SK-N-SH (cell line): ENCODE results near the gene CILP. TPM values are rescaled to one million over a fixed set of nuclear protein-coding genes. Genes with fewer than 3 reads are reported as not detected.

Source experiments
- CTCF ChIA-PET: fragments of 300-600, 350-600 bp; formaldehyde crosslinking; extraction: SDS; loops from one replicate; lab custom pipeline; 2021; lab: Yijun Ruan, JAX
- POLR2A ChIA-PET: fragments of 350-600 bp; sonication (Branson Sonifier 250); formaldehyde crosslinking; extraction: SDS; loops from one replicate; lab custom pipeline; 2020; ENCODE audit warnings: antibody characterized with exemption, inconsistent platforms; lab: Yijun Ruan, JAX
- DNase-seq: peaks from one replicate; pipeline ENCODE4 v3.0.0; 2012
- H2AFZ ChIP-seq: fragments of 200-600 bp; sonication (generic); 2 replicates; pipeline ENCODE4 v1.8.1; 2016; ENCODE audit warnings: antibody characterized with exemption, mild to moderate bottlenecking, low read depth
- H3F3A ChIP-seq: fragments of 200-600 bp; sonication (generic); replicated peaks from 2 replicates; pipeline ENCODE3; 2016; ENCODE audit warnings: antibody characterized with exemption, mild to moderate bottlenecking; ENCODE audit not compliant: insufficient read depth
- H3K27ac ChIP-seq, 2 experiments: fragments of 200-500 bp in 1 of 2; fragments of 200-600 bp in 1 of 2; sonication (Bioruptor generic) in 1 of 2; sonication (generic), shearing (Covaris generic) in 1 of 2; 2 replicates each; pipeline versions ENCODE4 v1.5.1 to v1.6.1; 2014 to 2016; ENCODE audit warnings: low read depth in 2 of 2, inconsistent platforms in 1 of 2, low read length in 1 of 2, mild to moderate bottlenecking in 1 of 2, mixed read lengths in 1 of 2
- H3K27me3 ChIP-seq: fragments of 200-600 bp; sonication (generic), shearing (Covaris generic); 2 replicates; pipeline ENCODE4 v1.6.1; 2016; ENCODE audit warnings: mixed run types; ENCODE audit not compliant: insufficient read depth
- H3K36me3 ChIP-seq, 2 experiments: fragments of 200-500 bp in 1 of 2; fragments of 200-600 bp in 1 of 2; sonication (Bioruptor generic) in 1 of 2; sonication (generic) in 1 of 2; replicated peaks in 1 of 2; 2 replicates each; pipeline versions ENCODE3 to v1.5.1; 2014 to 2016; ENCODE audit warnings: low read length in 1 of 2, mild to moderate bottlenecking in 1 of 2; ENCODE audit not compliant: insufficient read depth in 2 of 2, control insufficient read depth in 1 of 2
- H3K4me1 ChIP-seq, 2 experiments: fragments of 200-500 bp in 1 of 2; fragments of 200-600 bp in 1 of 2; sonication (Bioruptor generic) in 1 of 2; sonication (generic), shearing (Covaris generic) in 1 of 2; 2 replicates each; pipeline versions ENCODE4 v1.5.1 to v1.6.1; 2014 to 2016; ENCODE audit warnings: low read depth in 1 of 2, low read length in 1 of 2, mixed run types in 1 of 2; ENCODE audit not compliant: insufficient read depth in 2 of 2, control insufficient read depth in 1 of 2
- H3K4me2 ChIP-seq: fragments of 200-600 bp; sonication (generic), shearing (Covaris generic); 2 replicates; pipeline ENCODE4 v1.6.1; 2017; ENCODE audit warnings: mixed run types
- H3K4me3 ChIP-seq, 2 experiments: fragments of 200-500 bp in 1 of 2; fragments of 200-600 bp in 1 of 2; sonication (Bioruptor generic) in 1 of 2; sonication (generic), shearing (Covaris generic) in 1 of 2; 2 replicates each; pipeline versions ENCODE4 v1.5.1 to v1.8.1; 2014 to 2016; ENCODE audit warnings: low read depth in 2 of 2, inconsistent platforms in 1 of 2, low read length in 1 of 2, mild to moderate bottlenecking in 1 of 2, mixed read lengths in 1 of 2, moderate library complexity in 1 of 2
- H3K79me2 ChIP-seq: fragments of 200-600 bp; sonication (generic); 2 replicates; pipeline ENCODE4 v1.8.1; 2017; ENCODE audit warnings: mild to moderate bottlenecking; ENCODE audit not compliant: insufficient read depth
- H3K9ac ChIP-seq: fragments of 200-600 bp; sonication (generic); 2 replicates; pipeline ENCODE4 v1.6.1; 2017; ENCODE audit warnings: mixed run types
- H3K9me2 ChIP-seq: fragments of 200-600 bp; sonication (generic); 2 replicates; pipeline ENCODE4 v1.6.1; 2017; ENCODE audit warnings: mixed run types
- H3K9me3 ChIP-seq: fragments of 200-600 bp; sonication (generic); 2 replicates; pipeline ENCODE4 v1.6.1; 2017; ENCODE audit warnings: mixed run types, mild to moderate bottlenecking, moderate library complexity
- H4K20me1 ChIP-seq: fragments of 200-600 bp; sonication (generic); 2 replicates; pipeline ENCODE4 v1.6.1; 2017; ENCODE audit warnings: mild to moderate bottlenecking, mixed run types; ENCODE audit not compliant: insufficient read depth
- CHD2 ChIP-seq: fragments of 150-350 bp; IDR thresholded peaks from 2 replicates; pipeline ENCODE4 v1.6.1; 2018; ENCODE audit warnings: low read length; ENCODE audit not compliant: partially characterized antibody
- EP300 ChIP-seq, 2 experiments: IDR thresholded peaks; 2 replicates each; pipeline versions ENCODE4 v1.4.0 to v1.6.1; 2012; ENCODE audit warnings: borderline replicate concordance in 1 of 2, low read depth in 1 of 2, low read length in 1 of 2
- FOSL2 ChIP-seq: IDR thresholded peaks from 2 replicates; pipeline ENCODE4 v1.4.0; 2012; ENCODE audit warnings: low read depth, mild to moderate bottlenecking, moderate library complexity, borderline replicate concordance
- MAX ChIP-seq: IDR thresholded peaks from 2 replicates; pipeline ENCODE4 v1.4.0; 2012; ENCODE audit warnings: low read depth
- MEF2A ChIP-seq: IDR thresholded peaks from 2 replicates; pipeline ENCODE4 v1.4.0; 2012; ENCODE audit warnings: low read depth, borderline replicate concordance
- NFIC ChIP-seq: IDR thresholded peaks from 2 replicates; pipeline ENCODE4 v1.4.0; 2012; ENCODE audit warnings: borderline replicate concordance
- RCOR1 ChIP-seq: fragments of 150-350 bp; IDR thresholded peaks from 2 replicates; pipeline ENCODE4 v1.6.1; 2017; ENCODE audit warnings: antibody characterized with exemption, low read length
- REST ChIP-seq: IDR thresholded peaks from 2 replicates; pipeline ENCODE4 v1.6.1; 2012; ENCODE audit warnings: mild to moderate bottlenecking, low read depth, low read length, moderate library complexity
- RFX5 ChIP-seq: IDR thresholded peaks from 2 replicates; pipeline ENCODE4 v1.6.1; 2012; ENCODE audit warnings: mild to moderate bottlenecking, improper control_type of control experiment, low read length
- SIN3A ChIP-seq: IDR thresholded peaks from 2 replicates; pipeline ENCODE4 v1.6.1; 2012; ENCODE audit warnings: low read depth, mild to moderate bottlenecking, low read length, moderate library complexity, borderline replicate concordance
- SMC3 ChIP-seq: IDR thresholded peaks from 2 replicates; pipeline ENCODE4 v1.6.1; 2012; ENCODE audit warnings: low read depth, low read length, improper control_type of control experiment
- TCF12 ChIP-seq: IDR thresholded peaks from 2 replicates; pipeline ENCODE4 v1.4.0; 2012
- USF1 ChIP-seq: IDR thresholded peaks from 2 replicates; pipeline ENCODE4 v1.4.0; 2012; ENCODE audit warnings: low read depth, borderline replicate concordance
- WGBS: methylation state at CpG from one replicate; pipeline ENCODE4 v1.1.6; 2017; ENCODE audit warnings: low lambda C conversion rate; 5-methylcytosine and 5-hydroxymethylcytosine counted together
- polyA plus RNA-seq, 3 experiments: library from polyadenylated mRNA; depleted of rRNA; stranded (reverse); fragments of >200 nt; gene quantifications; 2 replicates each; pipeline ENCODE4 v1.2.3, GENCODE V29; 2012
- TF ChIP-seq, protein P1 (sequence below): fragments of 200-600 bp; sonication (generic); IDR thresholded peaks from 2 replicates; pipeline ENCODE4 v1.6.1; 2017; ENCODE audit warnings: antibody characterized with exemption, mild to moderate bottlenecking, moderate library complexity
- TF ChIP-seq, protein P2 (sequence below): IDR thresholded peaks from 2 replicates; pipeline ENCODE4; 2012

CILP gene
- polyA plus RNA-seq, 1 of the 3 experiments (the other 2 are of a cell fraction), result 0.03 TPM

GRCh38 chr15:65217526-65218482 lies 6.5 kb upstream of the CILP start:
- Histone ChIP-seq H3F3A (no peaks in the 10 kb centered on the region), H2AFZ (no peak overlapping the region), H3K9ac (no peak overlapping the region), H4K20me1 (no peaks in the 10 kb centered on the region), H3K9me3 (no peaks in the 10 kb centered on the region), H3K4me3 (no peak overlapping the region), H3K4me1 (no peaks in the 10 kb centered on the region), H3K9me2 (no peaks in the 10 kb centered on the region), H3K27me3 (no peaks in the 10 kb centered on the region), H3K36me3 (no peaks in the 10 kb centered on the region)
- POLR2A ChIA-PET, result no interaction called here
- WGBS, result 71% methylated on average over 10 of the region's 10 CpGs
- CTCF ChIA-PET, result interaction anchor here (0.5 to 2.4 kb wide), 2 partner anchors 53 to 647 kb away, joined by 3 to 8 read pairs; no protein-coding TSS in a partner anchor
- DNase-seq, result no peak
- TF ChIP-seq, protein P1, sequence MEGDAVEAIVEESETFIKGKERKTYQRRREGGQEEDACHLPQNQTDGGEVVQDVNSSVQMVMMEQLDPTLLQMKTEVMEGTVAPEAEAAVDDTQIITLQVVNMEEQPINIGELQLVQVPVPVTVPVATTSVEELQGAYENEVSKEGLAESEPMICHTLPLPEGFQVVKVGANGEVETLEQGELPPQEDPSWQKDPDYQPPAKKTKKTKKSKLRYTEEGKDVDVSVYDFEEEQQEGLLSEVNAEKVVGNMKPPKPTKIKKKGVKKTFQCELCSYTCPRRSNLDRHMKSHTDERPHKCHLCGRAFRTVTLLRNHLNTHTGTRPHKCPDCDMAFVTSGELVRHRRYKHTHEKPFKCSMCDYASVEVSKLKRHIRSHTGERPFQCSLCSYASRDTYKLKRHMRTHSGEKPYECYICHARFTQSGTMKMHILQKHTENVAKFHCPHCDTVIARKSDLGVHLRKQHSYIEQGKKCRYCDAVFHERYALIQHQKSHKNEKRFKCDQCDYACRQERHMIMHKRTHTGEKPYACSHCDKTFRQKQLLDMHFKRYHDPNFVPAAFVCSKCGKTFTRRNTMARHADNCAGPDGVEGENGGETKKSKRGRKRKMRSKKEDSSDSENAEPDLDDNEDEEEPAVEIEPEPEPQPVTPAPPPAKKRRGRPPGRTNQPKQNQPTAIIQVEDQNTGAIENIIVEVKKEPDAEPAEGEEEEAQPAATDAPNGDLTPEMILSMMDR, result no peak
- TF ChIP-seq NFIC (no peak), MEF2A (no peak), EP300 (IDR thresholded peaks at IDR 0.05; ENCODE audit: borderline replicate concordance in 1 of 2, low read depth in 1 of 2, low read length in 1 of 2) (no peak), REST (no peak), CHD2 (no peak), FOSL2 (no peak)
- TF ChIP-seq, all 33 proteins: peak for 0
- Histone ChIP-seq H3K27ac (no peak overlapping the region), H3K4me2 (no peak overlapping the region), H3K79me2 (no peaks in the 10 kb centered on the region)

DNA sequence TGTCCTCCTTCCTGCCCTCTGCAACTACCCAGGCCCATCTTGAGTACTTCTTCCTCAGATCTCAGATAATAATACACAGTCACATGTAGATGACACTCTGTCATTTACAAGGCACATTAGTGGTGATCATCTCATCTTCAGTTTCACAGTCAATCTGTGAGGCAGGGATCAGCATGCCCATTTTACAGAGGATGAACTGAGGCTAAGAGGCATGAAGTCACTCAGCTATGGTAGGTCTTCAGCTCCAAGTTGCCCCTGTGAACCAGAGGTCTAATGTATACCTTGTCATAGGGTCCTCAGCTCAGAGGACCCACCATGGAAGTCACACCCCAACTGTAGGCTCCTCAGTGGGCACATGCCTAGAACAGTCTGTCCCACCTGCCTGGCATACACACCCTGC lies 4.2 kb upstream of the CILP start:
- CTCF ChIA-PET, result interaction anchor here (0.9 to 1.0 kb wide), 2 partner anchors 29 to 82 kb away, joined by 3 to 4 read pairs; no protein-coding TSS in a partner anchor
- Histone ChIP-seq H3K4me1 (peaks cover 9 to 17% of the 10 kb centered on the region in 2 experiments; a peak in 2 of 4 replicates), H3K9me3 (no peaks in the 10 kb centered on the region), H3K79me2 (no peaks in the 10 kb centered on the region), H3F3A (no peaks in the 10 kb centered on the region), H3K36me3 (no peaks in the 10 kb centered on the region), H3K27ac (no peak overlapping the region), H2AFZ (no peak overlapping the region), H4K20me1 (no peaks in the 10 kb centered on the region), H3K4me3 (no peak overlapping the region), H3K9me2 (no peaks in the 10 kb centered on the region), H3K4me2 (no peak overlapping the region), H3K9ac (no peak overlapping the region), H3K27me3 (no peaks in the 10 kb centered on the region)
- DNase-seq, result no peak
- POLR2A ChIA-PET, result no interaction called here
- TF ChIP-seq TCF12 (no peak), SIN3A (no peak), RCOR1 (no peak), RFX5 (no peak), MAX (no peak), USF1 (no peak), SMC3 (no peak)
- TF ChIP-seq, protein P2, sequence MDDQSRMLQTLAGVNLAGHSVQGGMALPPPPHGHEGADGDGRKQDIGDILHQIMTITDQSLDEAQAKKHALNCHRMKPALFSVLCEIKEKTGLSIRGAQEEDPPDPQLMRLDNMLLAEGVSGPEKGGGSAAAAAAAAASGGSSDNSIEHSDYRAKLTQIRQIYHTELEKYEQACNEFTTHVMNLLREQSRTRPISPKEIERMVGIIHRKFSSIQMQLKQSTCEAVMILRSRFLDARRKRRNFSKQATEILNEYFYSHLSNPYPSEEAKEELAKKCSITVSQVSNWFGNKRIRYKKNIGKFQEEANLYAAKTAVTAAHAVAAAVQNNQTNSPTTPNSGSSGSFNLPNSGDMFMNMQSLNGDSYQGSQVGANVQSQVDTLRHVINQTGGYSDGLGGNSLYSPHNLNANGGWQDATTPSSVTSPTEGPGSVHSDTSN, result no peak
